NCI-H1092 (cell line): ENCODE results near the gene CERS1.

Experiments
- DNase-seq: peaks from one replicate; lab custom pipeline; 2025; lab: John Stamatoyannopoulos, UW

Gene CERS1, protein sequence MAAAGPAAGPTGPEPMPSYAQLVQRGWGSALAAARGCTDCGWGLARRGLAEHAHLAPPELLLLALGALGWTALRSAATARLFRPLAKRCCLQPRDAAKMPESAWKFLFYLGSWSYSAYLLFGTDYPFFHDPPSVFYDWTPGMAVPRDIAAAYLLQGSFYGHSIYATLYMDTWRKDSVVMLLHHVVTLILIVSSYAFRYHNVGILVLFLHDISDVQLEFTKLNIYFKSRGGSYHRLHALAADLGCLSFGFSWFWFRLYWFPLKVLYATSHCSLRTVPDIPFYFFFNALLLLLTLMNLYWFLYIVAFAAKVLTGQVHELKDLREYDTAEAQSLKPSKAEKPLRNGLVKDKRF

DNA sequence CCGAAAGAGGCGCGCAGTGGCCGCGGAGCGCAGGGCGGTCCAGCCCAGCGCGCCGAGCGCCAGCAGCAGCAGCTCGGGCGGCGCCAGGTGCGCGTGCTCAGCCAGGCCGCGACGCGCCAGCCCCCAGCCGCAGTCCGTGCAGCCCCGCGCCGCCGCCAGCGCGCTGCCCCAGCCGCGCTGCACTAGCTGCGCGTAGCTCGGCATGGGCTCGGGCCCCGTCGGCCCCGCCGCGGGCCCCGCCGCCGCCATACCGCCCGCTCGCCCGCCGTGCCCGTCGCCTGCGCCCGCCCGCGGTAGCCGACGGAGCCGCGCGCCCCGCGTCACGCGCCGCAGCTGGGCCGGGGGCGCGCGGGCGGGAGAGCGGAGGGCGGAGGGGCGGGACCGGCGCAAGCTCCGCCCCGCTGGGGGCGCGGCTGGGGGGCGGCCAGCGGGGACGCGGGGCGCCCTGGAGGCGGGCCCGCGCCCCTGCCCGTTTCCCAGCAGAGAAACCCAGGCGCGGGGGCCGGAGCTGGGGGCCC lies at the start of gene CERS1:
TSS of gene CERS1 (minus strand) at position 335 of the 518 bp plus-strand sequence. CDS start at position 249, 86 bp downstream.
- peak; percentile 21 for DNase-seq

DNA sequence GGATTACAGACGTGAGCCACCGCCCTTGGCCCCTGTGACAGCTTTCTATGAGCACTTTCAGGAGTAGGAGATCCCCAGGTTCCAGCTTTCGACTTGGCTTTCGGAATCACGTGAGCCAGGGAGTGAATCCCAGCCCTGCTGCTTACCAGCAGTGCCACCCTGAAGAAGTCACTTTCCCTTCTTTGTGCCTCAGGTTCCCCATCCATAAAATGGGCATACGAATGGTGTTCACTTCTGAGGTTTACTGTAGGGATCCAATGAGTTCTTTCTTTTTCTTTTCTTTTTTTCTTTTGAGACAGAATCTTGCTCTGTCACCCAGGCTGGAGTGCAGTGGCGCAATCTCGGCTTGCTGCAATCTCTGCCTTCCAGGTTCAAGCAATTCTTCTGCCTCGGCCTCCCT lies 49.3 kb upstream of the CERS1 start:
- no peak for DNase-seq

DNA sequence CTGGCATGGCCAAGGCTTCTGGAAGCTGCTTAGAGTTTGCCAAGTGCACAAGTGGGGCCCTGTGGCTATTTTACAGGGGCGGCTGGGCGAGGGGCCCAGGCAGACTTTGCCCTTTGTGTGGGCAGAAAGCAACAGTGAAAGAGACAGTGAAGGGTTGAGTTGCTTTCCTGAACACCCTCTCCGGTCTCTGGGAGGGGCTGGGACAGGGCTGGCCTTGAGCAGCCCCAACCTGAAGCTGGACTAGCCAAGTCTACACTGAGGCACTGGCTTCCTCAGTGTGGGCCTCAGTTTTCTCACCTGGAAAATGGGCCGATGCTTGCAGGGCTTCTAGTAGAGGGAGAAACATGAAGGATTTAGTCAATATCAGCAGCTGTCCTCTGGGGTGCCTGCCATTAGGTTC lies 47.5 kb upstream of the CERS1 start:
- DNase-seq: no peak

DNA sequence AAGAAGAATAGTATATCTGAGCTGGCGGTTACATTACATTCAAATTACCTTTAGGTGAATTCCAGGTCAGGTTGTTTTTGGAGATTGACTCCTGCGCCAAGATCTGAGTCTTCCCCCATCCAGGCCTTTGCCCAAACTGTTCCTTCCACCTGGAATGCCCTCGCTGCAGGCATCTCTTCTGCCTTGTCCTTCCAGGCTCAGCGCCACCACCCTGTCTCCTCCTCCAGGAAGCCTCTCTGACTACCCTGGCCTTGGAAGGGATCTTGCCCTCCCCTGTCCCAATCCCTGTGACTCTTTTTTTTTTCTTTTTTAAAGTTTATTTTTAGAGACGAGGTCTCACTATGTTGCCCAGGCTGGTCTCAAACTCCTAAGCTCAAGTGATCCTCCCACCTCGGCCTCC lies 46.7 kb upstream of the CERS1 start:
- DNase-seq: no peak

DNA sequence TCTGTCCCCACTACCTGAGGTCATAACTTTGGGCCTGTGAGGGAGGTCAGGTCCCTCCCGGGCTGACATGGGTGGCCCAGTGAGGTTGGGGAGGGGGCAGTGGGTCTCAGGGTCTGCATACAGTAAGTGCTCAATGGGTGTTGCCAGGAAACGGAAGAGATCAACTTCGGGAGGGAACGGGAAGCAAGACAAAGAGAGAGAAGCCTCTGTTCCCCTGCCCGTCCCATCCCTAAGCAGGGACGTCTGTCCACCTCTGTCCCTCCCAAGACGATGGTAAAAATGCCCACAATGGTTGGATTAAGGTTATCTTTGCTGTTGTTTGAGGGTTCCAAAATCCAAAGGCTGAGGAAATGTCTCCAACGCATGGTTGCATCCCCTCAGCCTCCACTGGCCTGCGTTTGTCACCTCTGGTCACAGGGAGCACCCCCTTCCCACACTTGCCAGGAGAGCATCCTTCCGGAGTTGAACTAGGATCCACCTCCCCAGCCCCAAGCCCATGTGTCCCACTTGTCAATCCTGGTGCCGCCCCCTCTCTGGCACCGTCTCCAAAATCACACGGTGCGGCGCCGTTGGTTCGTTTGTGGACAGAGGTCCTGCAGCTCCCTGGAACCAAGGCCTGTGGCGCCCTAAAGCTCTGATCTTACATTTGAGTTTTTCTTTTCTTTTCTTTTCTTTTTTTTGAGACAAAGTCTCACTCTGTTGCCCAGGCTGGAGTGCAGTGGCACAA lies 45.8 kb upstream of the CERS1 start:
- DNase-seq: no peak

DNA sequence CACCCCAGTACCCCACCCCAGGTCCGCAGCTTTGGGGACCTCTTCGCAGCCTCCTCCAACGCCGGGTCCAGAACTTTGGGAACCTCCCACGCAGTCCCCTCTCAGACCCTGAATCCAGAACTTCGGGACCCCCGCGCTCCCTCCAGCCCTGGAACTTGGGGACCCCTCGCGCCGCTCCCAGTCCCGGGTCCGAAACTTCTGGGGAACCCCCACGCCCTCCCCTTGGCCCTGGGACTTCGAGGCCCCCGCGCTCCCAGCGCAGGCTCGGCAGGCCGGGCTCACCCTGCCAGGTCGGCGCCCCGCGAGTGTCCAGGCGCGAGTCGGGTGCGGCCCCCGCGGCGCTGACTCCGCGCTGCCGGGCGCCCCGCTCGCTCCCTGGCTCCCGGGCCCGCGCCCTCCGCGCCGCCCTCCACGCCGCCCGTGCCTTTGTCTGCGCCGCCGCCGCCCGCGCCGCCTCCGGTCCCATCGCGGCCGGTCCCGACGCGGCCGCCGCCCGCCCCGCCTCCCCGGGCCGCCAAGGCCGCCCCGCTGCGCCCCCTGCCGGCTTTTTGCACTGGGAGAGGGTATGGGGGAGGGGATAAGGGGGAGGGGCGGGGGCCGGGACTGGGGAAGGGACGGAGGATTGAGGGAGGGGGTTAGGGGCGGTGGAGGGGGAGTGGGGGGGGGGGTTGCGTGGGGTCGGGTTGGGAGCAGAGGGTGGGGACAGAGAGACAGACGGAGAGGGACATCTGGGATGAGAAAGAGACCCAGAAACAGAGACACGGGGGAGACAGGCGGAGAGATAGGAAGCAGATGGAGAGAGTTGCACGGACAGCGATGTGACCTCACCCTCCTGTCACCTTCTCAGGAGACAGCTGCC lies 45.0 kb upstream of the CERS1 start, which contains the start of gene HOMER3:
TSS of gene HOMER3 (minus strand) at position 449 of the 859 bp plus-strand sequence. CDS start 2,235 bp downstream, outside the sequence.
- peak; percentile 39 for DNase-seq

DNA sequence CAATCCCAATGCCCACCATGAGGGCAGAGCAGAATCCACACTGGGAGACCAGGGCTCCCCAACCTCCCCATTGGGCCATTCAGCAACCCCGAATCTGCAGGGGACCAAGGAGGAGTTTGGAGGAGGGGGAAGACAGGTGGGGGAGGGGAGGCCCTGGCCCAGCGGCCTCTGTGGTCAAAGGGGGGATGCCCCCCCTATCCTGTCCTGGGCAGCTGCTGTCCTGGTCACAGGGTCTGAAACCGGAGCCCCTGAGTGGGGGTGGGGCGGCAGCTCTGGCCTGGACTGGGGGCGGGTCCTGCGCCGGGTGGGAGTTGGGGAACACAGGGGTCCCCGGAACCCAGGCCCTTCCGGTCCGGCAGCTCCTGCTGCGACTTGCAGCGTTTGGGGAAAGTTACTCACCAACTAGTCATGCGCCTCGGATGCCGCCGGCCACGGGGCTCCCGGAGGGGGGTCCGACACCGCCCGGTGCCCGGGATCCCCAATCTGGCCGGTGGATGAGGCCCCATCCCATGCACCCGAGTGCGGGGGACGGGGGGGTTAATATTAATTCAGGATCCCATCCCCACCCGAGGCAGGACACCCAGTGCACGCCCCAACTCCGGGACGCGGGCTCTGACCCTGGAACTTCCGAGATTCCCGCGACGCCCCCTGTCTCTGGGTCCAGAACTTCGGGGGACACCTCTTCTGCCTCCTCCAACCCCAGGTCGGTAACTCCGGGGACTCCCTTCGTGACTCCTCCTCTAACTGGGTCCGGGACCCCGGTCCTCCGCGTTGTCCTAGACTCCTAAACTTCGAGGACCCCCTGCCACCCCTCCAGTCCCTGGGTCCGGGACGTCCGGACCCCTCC lies 44.2 kb upstream of the CERS1 start:
- no peak for DNase-seq

DNA sequence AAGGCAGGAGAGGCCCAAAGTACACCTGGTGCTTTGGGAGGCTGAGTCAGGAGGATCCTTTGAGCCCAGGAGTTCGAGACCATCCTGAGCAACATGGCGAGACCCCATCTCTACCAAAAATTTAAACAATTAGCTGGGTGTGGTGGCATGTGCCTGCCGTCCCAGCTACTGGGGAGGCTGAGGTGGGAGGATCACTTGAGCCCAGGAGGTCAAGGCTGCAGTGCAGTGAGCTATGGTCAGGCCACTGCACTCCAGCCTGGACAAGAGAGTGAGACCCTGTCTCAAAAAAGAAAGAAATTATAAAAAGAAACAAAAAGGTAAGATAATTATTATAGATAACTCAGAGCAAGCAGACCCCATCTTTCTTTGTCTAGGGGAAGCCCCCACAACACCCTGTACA lies 43.2 kb upstream of the CERS1 start:
- no peak for DNase-seq

DNA sequence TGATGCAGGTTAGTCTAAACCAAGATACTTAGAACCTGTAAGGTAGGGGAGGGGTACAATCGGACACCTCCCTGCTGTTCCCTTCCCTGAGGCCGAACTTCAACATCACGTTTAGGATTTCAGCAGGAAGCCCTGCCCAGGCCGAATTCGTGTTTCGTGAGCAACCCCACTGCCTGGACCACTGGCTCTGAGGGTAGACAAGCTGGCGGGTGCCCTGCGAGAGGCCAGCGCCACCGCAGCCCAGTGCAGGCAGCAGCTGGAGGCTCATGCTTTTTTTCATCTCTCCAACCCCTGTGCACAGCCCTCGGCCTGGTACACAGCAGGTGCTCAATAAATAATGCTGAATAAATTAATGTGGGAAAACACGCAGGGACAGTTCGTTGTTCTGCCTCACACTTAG lies 37.3 kb upstream of the CERS1 start:
- DNase-seq: no peak

DNA sequence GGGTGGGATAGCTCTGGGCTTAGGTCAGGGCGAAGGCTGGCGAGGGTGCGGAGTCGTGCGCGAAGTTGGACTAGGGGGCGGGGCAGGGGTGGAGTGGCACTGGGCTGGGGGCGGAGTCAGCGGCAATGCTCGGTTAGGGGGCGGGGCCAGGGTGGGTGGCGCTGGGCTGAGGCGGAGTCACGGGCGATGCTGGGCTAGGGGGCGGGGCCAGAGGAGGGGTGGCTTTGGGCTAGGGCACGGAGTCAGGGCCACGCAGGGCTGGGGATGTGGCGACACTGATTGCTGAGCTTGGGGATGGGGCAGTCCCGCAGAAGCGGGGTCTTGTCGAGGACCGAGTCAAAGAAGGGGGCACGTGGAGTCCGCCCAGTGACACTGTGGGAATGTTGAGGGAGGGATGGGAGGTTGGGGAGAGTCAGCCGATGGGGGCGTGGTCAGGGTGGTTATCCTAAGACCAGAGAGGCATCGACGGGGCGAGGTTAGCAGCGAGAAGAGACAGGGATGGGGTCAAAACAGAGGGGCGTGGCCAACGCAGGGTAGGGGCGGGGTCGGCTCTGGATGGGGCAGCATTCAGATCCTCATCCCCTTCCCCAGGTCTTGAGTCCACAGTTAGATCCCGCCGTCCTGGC lies 36.4 kb upstream of the CERS1 start:
- no peak for DNase-seq

DNA sequence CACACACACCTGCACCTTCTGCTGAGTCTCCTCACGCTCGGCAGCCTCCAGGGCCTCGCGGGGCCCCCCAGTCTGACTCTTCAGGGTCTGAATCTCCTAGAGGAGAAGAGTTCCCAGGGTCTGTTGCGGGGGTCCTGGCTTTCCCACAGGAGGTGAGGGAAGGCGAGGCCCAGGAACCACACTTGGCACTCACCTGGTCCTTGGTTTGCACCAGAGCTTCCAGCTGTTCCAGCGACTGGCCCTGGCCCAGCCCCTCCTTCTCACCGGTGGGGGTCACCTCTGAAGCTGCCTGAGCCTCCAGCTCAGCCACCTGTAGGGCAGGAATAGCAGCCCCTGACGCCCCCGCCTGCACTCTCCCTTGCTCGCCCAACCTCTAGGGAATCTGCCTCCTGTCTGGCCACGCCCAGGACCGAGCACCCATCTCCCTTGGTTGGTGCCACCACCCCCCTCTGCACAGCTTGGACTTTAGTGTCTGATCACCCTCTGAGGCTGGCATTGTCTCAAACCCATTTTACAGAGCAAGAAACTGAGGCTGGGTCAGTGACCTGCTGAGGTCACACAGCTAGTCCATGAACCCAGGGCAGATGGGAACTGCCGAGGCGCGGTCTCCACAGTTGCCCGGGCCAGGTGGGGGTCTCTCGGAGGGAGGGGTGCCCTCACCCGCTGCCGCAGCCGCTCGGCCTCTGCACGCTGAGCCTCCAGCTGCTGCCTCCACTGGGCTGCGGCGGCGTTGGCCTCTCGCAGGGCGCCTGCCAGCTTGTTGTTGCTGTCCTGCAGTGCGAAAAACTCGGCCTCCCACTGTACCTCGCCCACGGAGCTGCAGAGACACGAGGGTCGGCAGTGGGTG lies 35.6 kb upstream of the CERS1 start:
- no peak for DNase-seq

DNA sequence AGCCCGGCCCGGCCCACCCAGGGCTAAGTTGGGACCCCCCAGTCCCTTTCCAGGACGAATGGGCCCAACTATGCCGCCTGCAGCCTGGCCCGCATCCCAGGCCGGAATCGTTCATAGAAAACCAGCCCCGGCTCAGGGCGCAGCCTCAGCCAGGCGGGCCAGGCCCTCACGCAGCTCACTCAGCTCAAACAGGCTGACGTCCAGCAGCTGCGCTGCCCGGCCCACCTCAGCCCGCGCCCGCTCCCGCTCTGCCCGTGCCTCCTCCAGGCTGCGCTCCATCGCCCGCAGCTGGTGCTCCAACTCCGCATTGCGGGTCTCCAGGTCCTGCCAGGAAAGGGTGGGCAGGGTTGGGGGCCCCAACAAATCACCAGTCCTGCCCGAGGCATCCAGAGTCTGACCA lies 33.4 kb upstream of the CERS1 start:
- no peak for DNase-seq

DNA sequence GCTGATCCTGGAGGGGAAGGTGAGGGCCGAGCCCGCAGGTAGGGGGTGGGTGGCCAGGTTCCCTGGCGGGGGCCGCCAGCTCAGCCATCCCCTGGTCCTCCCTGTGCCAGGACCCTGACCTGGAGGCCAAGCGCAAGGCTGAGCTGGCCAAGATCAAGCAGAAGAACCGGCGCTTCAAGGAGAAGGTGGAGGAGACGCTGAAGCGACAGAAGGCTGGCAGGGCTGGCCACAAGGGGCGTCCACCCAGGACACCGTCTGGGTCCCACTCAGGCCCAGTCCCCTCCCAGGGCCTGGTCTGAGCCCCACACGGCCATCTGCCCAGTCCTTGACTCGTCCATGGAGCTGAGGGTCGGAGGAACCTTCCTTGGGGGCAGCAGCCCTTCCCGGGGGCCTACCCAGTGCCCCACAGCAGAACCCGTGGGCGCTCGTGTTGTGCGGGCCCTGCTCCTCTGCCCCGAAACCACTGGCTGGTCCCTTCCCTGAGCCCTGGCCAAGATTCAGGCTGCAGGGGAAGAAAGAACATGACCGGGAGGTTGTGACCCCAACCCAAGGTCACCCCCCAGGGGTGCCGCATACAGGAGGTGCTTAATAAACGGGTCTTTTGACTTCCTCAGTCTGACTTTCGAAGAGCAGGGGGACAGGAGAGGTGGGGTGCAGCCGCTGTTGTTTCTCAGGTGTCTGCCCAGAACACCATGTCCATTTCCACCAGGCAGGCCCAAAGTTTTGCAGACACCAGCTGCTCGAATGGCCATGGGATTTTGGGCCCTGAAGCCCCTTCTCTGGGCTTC lies 32.3 kb upstream of the CERS1 start:
- DNase-seq: no peak

DNA sequence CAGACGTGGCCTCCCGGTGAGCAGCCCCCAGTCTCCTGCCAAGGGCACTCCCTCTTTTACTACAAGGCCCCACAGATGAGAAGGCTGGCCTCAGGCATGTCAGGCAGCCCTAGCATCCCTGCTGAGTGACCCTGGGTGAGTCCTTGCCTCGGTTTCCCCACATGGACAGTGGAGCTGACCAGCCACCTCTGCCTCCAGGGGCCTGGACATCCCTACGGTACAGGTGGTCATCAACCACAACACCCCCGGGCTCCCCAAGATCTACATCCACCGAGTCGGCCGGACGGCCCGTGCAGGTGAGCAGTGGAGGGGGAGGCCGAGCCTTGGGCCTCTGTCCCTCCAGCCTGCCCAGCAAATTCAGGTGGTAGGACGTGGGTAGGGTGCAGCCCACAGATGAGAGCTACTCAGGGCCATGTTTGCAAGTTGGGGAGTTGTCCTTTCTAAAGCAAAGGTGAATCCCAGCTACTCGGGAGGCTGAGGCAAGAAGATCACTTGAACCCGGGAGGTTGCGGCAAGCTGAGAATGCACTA lies 28.8 kb upstream of the CERS1 start:
- DNase-seq: no peak

DNA sequence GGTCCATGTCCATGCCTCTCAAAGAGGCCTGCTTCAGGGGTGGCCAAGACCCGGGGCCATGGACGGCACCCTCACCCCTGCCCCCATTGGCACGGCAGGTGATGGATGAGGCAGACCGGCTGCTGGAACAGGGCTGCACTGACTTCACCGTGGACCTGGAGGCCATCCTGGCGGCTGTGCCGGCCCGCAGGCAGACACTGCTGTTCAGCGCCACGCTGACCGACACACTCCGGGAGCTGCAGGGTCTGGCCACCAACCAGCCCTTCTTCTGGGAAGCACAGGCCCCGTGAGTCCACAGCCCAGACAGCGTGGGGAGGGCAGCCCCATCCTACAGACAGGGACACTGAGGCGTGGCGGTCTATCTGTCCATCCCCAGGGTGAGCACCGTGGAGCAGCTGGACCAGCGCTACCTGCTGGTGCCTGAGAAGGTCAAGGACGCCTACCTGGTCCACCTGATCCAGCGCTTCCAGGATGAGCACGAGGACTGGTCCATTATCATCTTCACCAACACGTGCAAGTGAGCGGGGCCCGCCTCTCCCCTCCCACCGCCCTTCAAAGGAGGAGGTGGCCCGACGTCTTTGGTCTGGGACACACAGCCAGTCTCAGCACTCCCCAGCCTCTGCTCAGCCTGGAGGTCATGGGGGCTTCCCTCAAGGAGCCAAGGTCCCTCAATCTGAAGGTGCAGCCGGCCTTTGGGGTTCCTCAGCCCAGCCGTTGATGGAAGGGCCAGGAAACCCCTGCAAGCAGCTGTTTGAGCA lies 26.4 kb upstream of the CERS1 start:
- DNase-seq: no peak

DNA sequence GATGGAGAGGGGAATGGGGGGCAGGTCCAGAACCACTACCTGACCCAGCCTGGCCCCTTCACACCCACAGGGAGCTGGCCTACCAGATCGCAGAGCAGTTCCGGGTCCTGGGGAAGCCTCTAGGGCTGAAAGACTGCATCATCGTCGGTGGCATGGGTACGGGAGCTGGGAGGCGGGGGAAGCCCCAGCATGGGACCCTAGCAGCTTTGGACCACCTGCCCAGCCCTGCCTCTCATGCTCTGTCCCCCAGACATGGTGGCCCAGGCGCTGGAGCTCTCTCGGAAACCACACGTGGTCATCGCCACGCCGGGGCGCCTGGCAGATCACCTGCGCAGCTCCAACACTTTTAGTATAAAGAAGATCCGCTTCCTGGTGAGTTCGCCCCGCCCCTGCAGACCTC lies 25.6 kb upstream of the CERS1 start:
- DNase-seq: no peak

DNA sequence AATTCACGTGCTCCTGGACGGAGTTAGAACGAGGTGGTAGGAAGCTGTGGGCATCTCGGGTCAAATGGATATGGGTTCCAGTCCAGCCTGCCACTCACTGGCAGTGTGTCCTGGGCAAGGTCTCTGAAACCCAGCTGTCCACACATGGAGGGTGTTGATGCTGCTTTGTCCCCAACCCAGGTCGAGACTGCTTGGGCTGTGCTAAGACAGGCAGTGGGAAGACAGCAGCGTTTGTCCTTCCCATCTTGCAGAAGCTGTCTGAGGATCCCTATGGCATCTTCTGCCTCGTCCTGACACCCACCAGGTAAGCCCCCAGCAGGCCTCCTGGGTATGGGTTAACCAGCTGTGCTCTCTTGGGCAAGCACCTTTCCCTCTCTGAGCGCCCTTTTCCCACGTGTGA lies 24.4 kb upstream of the CERS1 start:
- no peak for DNase-seq

DNA sequence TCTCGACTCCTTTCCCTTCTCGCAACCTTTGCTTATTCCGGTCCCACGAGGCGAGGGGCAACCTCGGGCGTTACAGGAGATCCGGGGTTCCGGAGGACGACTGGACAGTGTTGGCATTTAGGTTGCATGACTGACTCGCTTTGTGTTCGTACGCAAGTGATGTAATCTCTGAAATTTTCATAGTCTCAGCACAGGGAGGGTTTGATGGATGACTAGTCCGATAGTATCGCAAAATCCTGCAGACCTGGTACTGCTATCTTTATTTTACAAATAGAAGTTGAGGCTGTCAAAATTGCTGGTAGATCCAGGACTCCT lies 23.9 kb upstream of the CERS1 start:
- DNase-seq: no peak
